Activated CD4-positive, CD25-positive, alpha-beta regulatory T cell treated with anti-CD3 and anti-CD28 coated beads, Interleukin-2, amount 50 U/mL, for 24 hours (primary cell): ENCODE data around the gene PPARD.
A peak's percentile ranks its signal among the peaks of the same experiment; 100 is the strongest.
"Not testable (repeated sequence)": the region's sequence is repeated elsewhere in the genome, so short reads cannot be mapped to it uniquely, and the experiment has no call there.

ENCODE experiments used
- ATAC-seq, 2 donors: fragments of 150-1000 bp; cut with Tn5 transposase; one replicate each; pipeline ENCODE4 v1.10.0; 2021; ENCODE audit warnings: mild to moderate bottlenecking in 1 of 2, moderate library complexity in 1 of 2

The PPARD gene

GRCh38 chr6:35312807-35313206, 29.6 kb upstream of the PPARD start:
- no peak for ATAC-seq

GRCh38 chr6:35317483-35318195, 24.7 kb upstream of the PPARD start:
- no peak for ATAC-seq

DNA sequence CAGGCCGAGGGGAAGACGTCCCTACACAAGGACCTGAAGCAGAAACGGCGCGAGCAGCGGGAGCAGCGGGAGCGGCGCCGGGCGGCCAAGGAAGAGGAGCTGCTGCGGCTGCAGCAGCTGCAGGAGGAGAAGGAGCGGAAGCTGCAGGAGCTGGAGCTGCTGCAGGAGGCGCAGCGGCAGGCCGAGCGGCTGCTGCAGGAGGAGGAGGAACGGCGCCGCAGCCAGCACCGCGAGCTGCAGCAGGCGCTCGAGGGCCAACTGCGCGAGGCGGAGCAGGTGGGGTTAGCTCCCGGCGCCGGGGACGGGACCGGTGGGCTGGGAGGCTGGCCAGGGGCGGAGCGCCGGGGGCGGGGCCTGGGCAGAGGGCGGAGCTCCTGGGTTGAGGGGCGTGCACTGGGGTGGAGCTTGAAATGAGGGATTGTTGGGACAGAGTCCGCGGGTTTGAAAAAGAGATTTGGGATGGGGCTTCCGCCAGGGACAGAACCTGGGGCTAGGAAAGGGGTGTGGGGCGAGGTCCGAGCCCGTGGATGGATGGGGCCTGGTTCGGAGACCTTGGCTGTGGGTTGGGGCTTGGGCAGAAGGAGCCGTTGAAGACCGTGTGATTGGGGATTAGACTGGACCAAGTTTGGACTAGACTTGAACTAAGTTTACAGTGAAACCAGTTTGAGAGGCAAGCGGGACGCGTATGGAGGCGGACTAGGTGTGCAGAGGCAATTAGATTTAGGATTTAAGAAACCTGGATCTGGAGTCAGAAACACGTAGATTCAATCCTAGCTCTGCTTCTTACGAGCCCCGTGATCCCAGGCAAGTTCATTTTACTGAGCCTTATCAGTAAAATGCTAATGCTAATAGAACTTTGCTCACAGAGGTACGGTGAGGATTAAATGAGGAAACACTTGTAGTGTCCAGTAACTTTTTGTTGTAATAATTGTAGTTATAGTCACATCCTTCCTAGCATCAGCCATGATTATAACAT, 23.9 kb upstream of the PPARD start:
- ATAC-seq = no peak

DNA sequence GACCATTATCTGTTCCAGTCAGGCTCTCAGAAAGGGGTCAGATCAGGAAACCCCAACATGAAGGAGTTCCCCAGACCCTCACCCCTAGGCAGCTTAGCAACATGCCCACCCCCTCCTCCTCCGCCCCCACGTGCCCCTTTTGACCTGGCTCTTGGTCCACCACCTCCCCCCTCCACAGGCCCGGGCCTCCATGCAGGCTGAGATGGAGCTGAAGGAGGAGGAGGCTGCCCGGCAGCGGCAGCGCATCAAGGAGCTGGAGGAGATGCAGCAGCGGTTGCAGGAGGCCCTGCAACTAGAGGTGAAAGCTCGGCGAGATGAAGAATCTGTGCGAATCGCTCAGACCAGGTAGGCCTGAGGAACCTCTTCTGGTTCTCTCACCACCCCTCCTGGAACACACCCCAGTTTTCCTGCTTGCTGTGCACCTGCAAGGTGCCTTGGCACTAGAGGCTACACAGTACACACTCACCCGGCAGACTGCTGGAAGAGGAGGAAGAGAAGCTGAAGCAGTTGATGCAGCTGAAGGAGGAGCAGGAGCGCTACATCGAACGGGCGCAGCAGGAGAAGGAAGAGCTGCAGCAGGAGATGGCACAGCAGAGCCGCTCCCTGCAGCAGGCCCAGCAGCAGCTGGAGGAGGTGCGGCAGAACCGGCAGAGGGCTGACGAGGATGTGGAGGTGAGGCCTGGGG, 22.9 kb upstream of the PPARD start:
- no peak for ATAC-seq

DNA sequence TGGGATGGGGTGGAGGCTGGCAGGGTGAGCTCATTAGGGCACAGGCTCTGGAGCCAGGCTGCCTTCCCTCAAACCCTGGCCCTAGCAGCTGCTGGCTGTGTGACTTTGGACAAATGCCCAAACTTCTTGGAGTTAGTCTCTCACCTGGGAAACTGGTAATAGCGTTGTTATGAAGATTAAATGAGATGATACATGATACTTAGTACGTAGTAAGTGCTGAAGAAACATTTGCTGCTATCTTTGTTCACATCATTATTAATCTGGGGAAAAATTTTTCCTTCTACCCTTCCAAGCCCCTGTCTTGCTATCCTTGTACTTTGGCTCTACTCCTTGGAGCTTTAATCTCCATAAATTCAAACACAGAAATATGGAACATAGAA, 22.3 kb upstream of the PPARD start:
- no peak for ATAC-seq

- ATAC-seq = no peak
Measured at GRCh38 chr6:35321091-35321490, 21.3 kb upstream of the PPARD start.

DNA sequence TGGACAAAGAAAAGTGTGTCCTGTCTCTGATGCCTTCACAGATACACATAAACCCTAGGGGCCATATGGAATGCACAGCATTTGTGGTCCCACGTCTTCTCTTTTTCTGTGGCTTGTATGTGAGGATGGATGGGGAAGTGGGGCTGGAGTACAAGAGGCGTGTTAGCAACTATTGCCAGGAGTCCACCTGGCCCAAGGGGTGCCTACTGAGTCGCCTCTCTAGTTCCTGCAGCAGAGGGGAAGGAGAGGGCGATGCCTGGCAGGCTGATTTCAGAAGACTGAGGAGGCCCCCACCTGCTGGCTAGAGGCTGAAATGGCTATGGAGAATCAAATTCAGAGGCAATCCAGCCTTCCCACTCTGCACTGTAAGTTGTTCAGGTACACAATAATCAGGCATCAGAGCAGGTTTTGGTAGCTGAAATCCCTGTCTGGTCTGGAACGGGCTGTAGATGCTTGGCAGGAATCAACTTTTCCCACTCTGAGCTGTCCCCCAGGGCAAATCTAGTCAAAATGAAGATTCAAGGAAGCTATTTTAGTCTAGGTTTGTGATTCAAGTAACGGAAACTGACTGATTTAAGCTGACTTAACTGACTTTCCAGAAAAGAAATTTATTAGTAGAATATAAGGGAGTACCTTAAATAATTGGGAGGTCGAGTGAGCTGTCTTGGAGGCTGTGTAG, 14.9 kb upstream of the PPARD start:
- ATAC-seq = peak; percentile 85 to 91

DNA sequence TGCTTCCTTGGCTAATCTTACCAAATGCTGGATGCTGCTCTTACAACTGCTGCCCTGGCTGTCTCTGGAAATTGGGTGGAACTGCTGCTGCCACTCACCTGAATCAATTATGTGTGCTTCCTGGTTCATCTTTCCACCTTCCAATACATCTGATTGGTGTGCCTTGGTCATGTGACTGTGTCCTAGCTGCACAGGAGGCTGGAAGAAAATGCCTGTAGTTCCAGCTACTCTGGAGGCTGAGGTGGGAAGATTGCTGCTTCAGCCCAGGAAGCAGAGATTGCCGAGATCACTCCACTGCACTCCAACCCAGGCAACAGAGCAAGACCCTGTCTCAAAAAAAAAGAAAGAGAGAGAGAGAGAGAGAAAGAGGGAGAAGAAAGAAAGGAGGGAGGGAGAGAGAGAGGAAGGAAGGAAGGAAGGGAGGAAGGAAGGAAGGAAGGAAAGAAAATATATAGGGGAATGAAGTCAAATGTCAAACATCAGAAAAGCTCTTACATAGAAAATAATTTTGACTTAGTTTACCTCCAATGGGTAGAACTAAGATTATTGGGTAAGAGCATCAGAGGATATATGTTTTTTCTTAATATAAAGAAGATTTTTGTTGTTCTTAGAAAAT, 14.1 kb upstream of the PPARD start:
- no peak for ATAC-seq

- not testable (repeated sequence) for ATAC-seq
Measured at GRCh38 chr6:35328965-35329364, 13.4 kb upstream of the PPARD start.

- no peak for ATAC-seq
Measured at GRCh38 chr6:35330541-35331119, 11.7 kb upstream of the PPARD start.

DNA sequence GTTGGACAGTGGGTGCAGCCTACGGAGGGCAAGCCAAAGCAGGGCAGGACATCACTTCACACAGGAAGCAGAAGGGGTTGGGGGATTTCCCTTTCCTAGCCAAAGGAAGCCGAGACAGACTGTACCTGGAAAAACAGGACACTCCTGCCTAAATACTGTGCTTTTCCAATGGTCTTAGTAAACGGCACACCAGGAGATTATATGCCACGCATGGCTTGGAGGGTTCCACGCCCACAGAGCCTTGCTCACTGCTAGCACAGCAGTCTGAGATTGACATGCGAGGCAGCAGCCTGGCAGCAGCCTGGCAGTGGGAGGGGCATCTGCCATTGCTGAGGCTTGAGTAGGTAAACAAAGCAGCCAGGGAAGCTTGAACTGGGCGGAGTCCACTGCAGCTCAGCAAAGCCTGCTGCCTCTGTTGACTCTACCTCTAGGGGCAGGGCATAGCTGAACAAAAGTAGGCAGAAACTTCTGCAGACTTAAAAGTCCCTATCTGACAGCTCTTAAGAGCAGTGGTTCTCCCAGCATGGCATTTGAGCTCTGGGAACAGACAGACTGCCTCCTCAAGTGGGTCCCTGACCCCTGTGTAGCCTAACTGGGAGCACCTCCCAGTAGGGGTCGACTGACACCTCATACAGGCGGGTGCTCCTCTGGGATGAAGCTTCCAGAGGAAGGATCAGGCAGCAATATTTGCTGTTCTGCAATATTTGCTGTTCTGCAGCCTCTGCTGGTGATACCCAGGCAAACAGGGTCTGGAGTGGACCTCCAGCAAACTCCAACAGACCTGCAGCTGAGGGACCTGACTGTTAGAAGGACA, 10.1 kb upstream of the PPARD start:
- peak; percentile 49 to 56 for ATAC-seq

DNA sequence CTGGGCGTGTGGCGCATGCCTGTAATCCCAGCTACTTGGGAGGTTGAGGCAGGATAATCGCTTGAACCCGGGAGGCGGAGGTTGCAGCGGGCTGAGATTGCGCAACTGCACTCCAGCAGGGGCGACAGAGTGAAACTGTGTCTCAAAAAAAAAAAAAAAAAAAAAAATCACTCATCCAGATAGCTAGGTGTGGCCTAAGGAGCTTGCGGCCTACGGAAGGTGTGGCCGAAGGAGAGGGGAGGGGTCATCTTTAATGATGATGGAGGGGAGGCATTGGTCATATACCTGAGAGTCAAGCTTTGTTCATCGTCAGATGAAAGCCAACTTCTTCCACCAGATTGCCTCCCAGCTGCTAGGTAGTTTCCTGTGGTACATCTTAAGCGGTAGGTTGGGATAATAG, 801 bp upstream of the PPARD start:
- no peak for ATAC-seq

- no peak for ATAC-seq
Measured at GRCh38 chr6:35343092-35343834, 905 bp downstream of the PPARD start.

GRCh38 chr6:35343835-35344550, 1.6 kb downstream of the PPARD start:
- ATAC-seq = no peak

DNA sequence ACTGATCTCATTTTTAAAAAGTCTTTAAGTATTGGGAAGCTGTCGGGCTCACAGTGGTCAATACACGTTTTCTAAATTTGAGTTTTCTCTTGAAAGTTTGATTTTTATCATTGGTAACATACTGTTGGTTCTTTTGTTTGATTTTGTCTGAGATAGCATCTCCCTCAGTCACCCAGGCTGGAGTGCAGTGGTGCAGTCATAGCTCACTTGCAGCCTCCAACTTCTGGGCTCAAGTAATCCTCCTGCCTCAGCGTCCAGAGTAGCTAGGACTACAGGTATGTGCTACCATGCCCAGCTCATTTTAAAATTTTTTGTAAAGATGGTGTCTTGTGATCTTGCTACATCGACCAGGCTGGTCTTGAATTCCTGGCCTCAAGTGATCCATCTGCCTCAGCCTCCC, 9.1 kb downstream of the PPARD start:
- ATAC-seq = no peak

DNA sequence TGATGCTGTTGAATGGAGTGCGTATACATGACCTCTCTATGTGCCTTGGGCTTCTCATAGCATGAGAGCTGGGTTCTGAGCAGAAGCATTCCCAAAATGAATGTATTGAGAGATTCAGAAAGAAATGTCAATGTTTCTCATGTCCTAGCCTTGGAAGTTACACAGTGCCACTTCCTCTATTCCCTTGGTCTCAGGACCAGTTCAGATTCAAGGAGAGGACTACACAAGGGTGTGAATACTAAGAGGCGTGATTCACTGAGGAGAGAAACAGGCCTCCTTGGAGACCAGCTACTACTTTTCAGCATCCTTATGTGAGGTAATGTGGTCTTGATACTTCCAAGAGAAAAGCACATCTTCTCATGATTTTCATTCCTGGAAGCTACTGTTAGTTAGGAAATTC, 10.4 kb downstream of the PPARD start:
- ATAC-seq = no peak

DNA sequence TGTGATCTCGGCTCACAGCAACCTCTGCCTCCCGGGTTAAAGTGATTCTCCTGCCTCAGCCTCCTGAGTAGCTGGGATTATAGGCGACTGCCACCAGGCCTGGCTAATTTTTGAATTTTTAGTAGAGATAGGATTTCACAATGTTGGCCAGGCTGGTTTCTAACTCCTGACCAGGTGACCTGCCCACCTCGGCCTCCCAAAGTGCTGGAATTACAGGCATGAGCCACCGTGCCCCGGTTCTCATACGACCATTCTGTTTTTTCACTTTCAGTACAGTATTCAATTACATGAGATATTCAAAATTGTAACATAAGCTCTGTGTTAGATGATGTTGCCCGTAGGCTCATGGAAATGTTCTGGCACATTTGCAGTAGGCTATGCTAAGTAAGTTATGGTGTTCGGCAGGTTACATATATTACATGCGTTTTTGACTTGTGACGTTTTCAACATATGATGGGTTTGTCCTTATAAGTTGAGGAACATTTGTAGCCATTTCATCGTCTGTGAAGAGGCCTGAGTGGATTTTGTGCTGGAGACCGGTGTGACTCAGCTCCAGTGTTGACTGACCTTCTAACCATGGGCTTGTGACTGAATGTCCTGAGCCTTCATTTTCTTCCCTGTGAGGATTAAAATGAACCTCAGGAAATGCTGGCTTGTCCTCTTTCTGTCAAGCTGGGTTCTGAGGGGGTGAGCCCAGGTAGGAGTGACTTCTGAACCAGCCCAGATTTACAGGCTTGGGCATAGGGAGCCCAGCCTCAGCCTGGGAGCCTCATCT, 12.2 kb downstream of the PPARD start:
- no peak for ATAC-seq

DNA sequence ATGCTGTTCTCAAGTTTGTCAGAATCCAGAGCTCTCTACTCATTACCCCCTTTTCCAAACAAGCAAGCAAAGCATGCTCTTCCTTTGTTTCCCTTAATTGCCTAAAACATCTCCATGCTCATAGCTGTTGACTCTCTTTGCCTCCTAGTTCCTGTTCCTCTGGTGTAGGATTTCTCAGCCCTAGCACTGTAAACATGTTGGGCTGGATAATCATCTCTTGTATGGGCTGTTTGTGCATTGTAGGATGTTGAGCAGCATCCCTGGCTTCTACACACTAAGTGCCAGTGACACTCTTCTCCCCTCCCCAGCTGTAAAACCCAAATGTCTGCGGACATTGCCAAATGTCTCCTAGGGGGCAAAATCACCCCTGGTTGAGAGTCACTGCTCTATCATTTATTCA, 14.0 kb downstream of the PPARD start:
- ATAC-seq = no peak

DNA sequence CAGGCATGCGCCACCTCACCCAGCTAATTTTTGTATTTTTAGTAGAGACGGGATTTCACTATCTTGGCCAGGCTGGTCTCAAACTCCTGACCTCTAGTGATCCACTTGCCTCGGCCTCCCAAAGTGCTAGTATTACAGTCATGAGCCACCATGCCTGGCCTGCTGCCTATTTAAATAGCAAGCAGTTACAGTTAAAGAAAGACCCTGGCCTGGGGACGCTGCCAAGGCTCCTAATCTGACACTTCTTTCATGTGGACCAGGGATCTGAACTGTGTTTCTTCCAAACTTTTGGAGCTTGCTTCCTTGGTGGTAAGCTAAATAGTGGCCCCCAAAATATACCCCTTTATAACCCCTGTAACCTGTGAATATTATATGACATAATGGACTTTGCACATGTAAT, 15.3 kb downstream of the PPARD start:
- no peak for ATAC-seq
